Activated effector memory CD4-positive, alpha-beta T cell treated with Interleukin-2 at 50 U/mL for 16 hours (primary cell): ENCODE results near the gene PLBD2.

Source experiments
- DNase-seq: peaks from one replicate; pipeline ENCODE4 v3.0.0-alpha.2; 2020

The PLBD2 gene

GRCh38 chr12:113422030-113422885 lies 63.9 kb downstream of the PLBD2 start, which contains the start of gene SDSL:
SDSL (plus strand) TSS chr12:113422380; CDS start chr12:113427983, 5,603 bp downstream.
- DNase-seq: no peak

DNA sequence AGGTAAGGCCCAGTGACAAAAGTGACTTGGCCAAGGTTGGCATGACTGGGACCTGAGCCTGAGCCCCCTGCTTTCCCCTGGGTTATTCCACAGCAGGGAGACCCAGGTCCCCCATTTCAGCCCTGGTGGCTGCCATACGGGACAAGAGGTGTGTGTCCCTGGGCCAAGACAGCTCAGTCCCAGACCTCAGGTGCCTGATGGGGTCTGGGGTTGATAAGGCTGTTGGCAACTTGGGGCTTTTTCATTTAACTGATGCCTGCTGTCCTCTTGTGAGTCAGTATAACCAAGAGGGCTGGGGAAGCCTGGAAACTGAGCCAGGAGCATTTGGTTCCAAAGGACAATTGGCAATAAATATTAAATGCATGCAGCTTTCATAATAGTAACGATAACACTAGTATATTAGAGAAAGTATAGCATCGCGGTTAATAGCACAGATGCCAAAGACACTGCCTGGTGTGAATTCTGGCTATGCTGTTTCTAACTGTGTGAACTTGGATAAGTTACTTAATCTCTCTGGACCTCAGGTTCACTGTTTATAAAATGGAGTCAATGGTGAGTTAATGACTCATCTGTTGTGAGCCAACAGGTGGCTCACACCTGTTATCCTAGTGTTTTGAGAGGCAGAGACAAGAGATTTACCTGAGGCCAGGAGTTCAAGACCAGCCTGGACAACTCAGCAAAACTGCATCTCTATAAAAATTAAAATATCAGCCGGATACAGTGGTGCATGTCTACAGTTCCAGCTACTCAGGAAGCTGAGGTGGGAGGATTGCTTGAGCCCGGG lies 64.7 kb downstream of the PLBD2 start:
- DNase-seq: no peak

- DNase-seq: no peak
These were observed 66.1 kb downstream of the PLBD2 start for GRCh38 chr12:113424456-113424855.

GRCh38 chr12:113424915-113425823 lies 66.8 kb downstream of the PLBD2 start:
- DNase-seq: peak; percentile 27

GRCh38 chr12:113425960-113426453 lies 67.6 kb downstream of the PLBD2 start:
- DNase-seq: no peak

DNA sequence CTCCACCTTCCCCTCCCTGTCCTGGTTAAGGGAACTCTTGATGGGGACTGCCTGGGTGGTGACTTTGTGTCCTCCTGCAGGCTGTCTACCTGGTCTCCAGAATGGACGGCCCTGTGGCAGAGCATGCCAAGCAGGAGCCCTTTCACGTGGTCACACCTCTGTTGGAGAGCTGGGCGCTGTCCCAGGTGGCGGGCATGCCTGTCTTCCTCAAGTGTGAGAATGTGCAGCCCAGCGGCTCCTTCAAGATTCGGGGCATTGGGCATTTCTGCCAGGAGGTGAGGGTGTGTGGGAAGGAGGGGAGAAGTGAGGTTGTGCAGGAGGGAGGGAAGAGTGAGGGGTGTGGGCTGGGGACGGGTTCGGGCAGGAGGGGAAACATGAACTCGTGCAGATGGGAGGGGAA lies 69.5 kb downstream of the PLBD2 start:
- no peak for DNase-seq

DNA sequence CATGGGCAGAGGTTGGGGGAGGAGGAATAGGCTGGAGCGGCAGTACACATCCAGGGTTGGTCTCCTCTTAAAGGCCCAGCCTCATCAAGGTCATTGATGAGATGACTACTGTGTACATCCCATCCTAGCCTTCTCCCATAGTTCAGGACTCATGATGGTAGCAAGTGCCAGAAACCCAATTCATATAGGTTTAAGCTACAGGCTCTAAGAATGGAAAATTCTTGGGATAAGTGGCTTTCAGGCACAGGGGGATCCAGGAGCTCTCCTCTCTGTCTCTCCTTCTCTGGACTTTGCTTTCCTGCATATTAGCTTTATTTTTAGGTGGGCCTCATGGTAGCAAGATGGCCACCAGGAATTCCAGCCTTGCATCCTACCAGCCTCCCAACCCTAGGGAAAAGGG lies 70.1 kb downstream of the PLBD2 start:
- no peak for DNase-seq

- no peak for DNase-seq
These were observed 74.6 kb downstream of the PLBD2 start for GRCh38 chr12:113432986-113433385.

DNA sequence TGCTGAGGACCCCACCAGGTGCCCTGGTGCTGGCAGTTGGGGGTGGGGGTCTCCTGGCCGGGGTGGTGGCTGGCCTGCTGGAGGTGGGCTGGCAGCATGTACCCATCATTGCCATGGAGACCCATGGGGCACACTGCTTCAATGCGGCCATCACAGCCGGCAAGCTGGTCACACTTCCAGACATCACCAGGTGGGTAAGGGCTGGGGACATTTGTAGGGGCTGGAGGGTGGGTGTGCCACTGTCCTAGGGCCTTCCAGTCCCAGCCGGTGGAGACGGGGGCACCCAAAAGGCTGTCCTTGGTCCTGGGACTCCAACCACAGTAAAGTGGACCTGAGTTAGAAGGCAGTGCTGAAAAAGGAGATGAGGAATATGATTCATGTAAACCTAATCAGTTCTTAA lies 77.0 kb downstream of the PLBD2 start:
- no peak for DNase-seq

DNA sequence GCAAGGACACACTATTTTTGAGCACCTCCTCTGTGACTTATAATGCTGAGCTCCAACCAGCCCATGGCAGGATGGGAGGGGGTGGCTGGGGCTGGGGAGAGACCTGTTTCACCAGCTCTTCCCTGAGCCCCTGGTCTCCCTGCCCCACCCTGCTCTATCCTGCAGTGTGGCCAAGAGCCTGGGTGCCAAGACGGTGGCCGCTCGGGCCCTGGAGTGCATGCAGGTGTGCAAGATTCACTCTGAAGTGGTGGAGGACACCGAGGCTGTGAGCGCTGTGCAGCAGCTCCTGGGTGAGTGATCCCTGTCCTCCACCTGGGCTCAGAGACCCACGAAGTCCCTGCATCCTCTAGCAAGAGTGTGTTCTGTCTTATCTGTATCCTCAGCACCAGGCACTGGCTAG lies 78.2 kb downstream of the PLBD2 start:
- no peak for DNase-seq

- DNase-seq: no peak
These were observed 78.8 kb downstream of the PLBD2 start for GRCh38 chr12:113436993-113437728.

DNA sequence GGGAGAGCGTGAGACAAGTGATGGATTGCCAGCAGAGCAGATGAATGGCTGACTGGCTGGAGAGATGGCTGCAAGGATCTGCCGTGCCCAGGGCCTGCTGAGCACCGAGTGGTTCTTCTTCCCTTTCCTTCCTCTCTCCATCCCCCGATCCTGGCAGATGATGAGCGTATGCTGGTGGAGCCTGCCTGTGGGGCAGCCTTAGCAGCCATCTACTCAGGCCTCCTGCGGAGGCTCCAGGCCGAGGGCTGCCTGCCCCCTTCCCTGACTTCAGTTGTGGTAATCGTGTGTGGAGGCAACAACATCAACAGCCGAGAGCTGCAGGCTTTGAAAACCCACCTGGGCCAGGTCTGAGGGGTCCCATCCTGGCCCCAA lies 79.3 kb downstream of the PLBD2 start:
- no peak for DNase-seq

GRCh38 chr12:113438523-113439300 lies 80.3 kb downstream of the PLBD2 start:
- DNase-seq: no peak

- DNase-seq: no peak
These were observed 80.9 kb downstream of the PLBD2 start for GRCh38 chr12:113439301-113439597.

DNA sequence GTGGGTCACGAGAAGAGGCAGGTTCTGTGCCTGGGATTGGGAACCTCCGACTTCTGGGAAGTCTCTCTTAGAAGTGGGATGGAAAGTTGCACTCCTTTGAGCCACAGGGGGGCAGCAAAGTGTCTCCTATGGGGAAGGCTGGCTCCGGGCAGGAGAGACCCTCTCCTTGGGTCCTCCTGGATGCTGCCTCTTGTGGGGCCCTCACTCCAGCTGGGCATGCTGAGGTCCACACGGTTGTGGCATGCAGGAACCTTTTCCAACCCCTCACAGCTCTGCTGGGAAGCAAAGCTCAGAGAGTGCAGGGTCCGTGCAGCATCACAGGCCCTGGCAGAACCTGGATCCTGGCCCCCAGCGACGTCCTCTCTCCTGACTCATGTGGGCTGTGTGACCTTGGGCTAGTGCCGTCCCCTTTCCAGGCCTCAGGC lies 81.2 kb downstream of the PLBD2 start:
- DNase-seq: no peak

- DNase-seq: no peak
These were observed 81.9 kb downstream of the PLBD2 start for GRCh38 chr12:113440336-113440735.
